Large intestine (tissue), 3 donors: ENCODE measurements around the gene HP1BP3. TPM values are rescaled to one million over a fixed set of nuclear protein-coding genes. Genes with fewer than 3 reads are reported as not detected.

Experiments used
- DNase-seq, 2 donors: peaks; one replicate each; pipeline versions ENCODE4 v3.0.0 to v3.0.0-alpha.2; 2013
- H3K27ac ChIP-seq: one replicate; pipeline ENCODE4 v1.5.1; 2013; ENCODE audit warnings: low read length
- H3K27me3 ChIP-seq: 2 replicates; pipeline ENCODE4 v1.6.1; 2013; ENCODE audit warnings: low read length; ENCODE audit not compliant: control insufficient read depth, insufficient read depth
- H3K36me3 ChIP-seq: 2 replicates; pipeline ENCODE4 v1.6.1; 2013; ENCODE audit warnings: low read length; ENCODE audit not compliant: control insufficient read depth, insufficient read depth
- H3K4me1 ChIP-seq: one replicate; pipeline ENCODE4 v1.6.1; 2013; ENCODE audit warnings: low read length; ENCODE audit not compliant: control insufficient read depth, insufficient read depth
- H3K4me3 ChIP-seq: one replicate; pipeline ENCODE4 v1.5.1; 2013; ENCODE audit warnings: low read length
- H3K9me3 ChIP-seq: one replicate; pipeline ENCODE4 v1.6.1; 2013; ENCODE audit warnings: mild to moderate bottlenecking, low read depth, low read length, moderate library complexity; ENCODE audit not compliant: control insufficient read depth
- WGBS: methylation state at CpG from one replicate; pipeline ENCODE4 v1.1.5; 2013; ENCODE audit warnings: low lambda C conversion rate; ENCODE audit not compliant: insufficient coverage; 5-methylcytosine and 5-hydroxymethylcytosine counted together
- polyA plus RNA-seq: library from polyadenylated mRNA; unstranded; fragments of 120-200 nt; gene quantifications from one replicate; pipeline ENCODE4 v1.2.1, GENCODE V29; 2013

Gene HP1BP3
- polyA plus RNA-seq, 1 donor, result 247 TPM

DNA sequence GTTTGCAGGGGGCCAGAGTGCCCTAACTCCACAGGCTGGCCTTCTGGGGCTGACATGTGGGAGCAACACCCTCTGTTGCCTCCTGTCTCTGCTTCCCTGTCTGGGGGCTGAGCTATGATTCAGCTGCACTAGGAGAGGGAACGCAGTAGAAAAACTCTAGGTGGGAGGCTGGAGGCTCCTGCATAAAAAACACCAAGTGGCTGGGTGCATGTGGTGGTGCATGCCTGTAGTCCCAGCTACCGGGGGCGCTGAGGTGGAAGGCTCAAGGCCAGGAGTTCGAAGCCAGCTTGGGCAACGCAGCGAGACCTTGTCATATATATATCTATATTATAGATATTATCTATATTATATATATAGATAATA lies 74.9 kb downstream of the HP1BP3 start:
- Histone ChIP-seq H3K4me1 (no peaks in the 10 kb centered on the region), H3K9me3 (no peaks in the 10 kb centered on the region), H3K27me3 (peaks cover 13% of the 10 kb centered on the region), H3K4me3 (no peak overlapping the region), H3K27ac (no peak overlapping the region), H3K36me3 (no peaks in the 10 kb centered on the region)
- WGBS, result no CpG with 5 or more reads among the region's 6 CpGs
- no peak for DNase-seq

DNA sequence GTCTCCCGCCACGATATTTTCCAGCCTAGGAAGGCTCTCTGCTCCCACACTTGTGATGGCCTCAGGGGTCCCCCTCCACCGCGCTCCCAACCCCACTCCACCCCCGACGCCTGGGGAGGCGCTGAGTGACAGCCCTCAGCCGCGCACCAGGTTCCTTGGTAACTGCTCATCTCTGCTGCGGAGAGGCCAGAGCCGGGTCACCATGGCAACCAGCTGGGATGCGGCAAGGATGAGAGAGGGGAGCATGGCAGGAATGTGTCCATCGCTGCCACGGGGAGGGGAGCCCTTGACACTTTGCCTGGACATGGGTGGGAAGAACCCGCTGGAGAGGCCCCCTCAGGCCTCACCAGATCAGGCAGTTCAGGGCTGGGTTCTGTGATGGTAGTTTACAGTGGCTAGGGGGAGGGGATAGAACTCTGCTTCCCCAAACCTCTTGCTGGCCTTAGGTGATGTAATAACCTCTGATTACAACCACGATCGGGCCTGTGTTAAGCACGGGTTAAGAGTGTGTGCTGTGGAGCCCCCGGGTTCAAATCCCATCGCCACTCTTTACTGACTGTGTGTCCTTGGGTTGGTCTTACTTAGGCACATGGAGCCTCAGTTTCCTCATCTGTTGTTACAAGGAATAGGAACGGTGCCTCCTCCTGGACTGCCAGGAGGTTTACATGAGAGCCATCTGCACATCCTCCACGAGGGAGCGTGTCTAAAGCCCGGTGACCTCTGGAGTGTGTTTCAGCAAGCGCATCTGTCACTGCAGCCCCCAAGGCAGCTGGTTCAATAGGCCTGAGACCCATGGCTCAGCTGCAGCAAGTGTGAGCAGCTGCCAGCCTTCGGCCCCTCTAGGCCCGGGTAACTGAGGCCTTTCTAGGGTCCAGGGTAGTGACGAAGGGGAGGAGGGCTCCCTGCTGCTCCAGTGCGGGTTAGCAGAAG lies 75.6 kb downstream of the HP1BP3 start:
- Histone ChIP-seq H3K27ac (no peak overlapping the region), H3K27me3 (peaks cover 6% of the 10 kb centered on the region), H3K9me3 (no peaks in the 10 kb centered on the region), H3K4me3 (no peak overlapping the region), H3K36me3 (no peaks in the 10 kb centered on the region), H3K4me1 (no peaks in the 10 kb centered on the region)
- WGBS, result no CpG with 5 or more reads among the region's 29 CpGs
- no peak for DNase-seq

DNA sequence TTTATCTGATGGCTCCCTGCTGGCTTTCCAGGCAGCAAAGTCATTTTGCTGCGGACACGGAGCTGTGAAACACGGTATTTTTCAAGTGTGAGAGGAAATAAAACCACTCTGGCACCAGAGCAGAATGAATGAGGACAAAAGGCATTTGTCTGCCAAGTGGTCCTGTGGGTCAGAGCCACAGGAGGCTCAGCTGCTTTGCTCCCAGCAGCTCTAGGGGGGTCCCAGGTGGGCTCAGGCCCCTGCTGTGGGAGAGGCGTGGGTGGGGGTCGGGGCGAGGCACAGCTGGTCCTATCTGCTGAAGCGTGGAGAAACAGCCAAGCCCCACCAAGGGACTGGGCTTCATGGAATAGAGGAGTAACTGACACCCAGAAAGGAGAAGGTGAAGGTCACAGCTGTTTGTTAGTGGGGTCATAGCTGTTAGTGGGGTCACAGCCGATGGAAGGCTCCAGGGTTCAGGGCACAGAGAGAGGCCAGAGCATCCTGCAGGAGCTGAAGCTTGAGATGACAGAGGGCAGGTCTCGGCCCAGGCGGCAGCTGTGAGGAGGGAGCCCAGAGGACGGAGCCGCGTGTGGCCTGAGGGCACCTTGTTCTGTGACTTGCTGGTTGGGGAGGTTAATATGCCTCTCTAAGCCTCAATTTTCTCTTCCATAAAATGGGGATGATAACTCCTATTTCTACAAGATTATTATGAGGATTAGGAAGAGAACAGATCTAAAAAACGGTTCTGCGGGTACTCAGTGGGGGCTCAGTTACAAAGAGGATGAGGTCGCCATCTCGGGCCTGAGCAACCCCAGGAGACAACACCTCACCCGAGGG lies 76.4 kb downstream of the HP1BP3 start:
- DNase-seq, result no peak
- H3K36me3 ChIP-seq, result no peaks in the 10 kb centered on the region
- H3K9me3 ChIP-seq, result no peaks in the 10 kb centered on the region
- no CpG with 5 or more reads among the region's 18 CpGs for WGBS
- H3K4me1 ChIP-seq, result no peaks in the 10 kb centered on the region
- H3K27me3 ChIP-seq, result no peaks in the 10 kb centered on the region
- no peak overlapping the region for H3K27ac ChIP-seq
- no peak overlapping the region for H3K4me3 ChIP-seq

DNA sequence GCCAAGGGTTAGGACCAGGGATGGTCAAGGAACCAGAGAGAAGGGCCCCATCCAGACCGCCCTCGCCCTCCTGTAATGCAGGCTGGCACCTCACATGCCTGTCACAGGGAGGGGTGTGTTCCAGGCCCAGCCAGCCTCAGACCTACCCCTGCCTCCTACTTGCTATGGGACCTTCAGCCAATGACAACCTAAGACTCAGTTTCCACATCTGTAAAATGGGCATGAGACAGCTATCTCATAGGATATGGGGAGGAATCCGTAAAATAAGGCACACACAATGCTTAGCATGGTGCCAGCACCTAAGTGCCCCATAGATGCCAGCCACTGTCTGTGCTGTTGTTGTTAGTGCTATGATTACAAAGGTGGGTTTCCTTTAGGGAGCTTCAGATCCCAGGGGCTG lies 77.2 kb downstream of the HP1BP3 start:
- no peak for DNase-seq
- Histone ChIP-seq H3K4me1 (no peaks in the 10 kb centered on the region), H3K4me3 (no peak overlapping the region), H3K9me3 (no peaks in the 10 kb centered on the region), H3K36me3 (no peaks in the 10 kb centered on the region), H3K27me3 (no peaks in the 10 kb centered on the region), H3K27ac (no peak overlapping the region)
- no CpG with 5 or more reads among the region's 3 CpGs for WGBS

DNA sequence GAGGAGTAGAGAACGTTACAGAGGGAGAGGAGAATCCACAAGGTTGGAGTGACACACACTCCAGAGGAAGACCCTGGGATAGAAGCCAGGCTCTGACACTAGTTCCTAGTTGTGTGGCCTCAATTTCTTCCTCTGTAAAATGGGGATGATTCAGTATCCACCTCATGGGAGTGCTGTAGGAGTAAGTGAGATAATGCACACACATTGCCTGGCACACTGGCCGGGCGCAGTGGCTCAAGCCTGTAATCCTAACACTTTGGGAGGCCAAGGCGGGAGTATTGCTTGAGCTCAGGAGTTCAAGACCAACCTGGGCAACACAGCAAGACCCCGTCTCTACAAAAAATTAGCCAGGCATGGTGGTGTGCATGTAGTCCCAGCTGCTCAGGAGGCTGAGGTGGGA lies 78.2 kb downstream of the HP1BP3 start:
- Histone ChIP-seq H3K27ac (no peak overlapping the region), H3K4me1 (no peaks in the 10 kb centered on the region), H3K4me3 (no peak overlapping the region), H3K9me3 (no peaks in the 10 kb centered on the region), H3K36me3 (no peaks in the 10 kb centered on the region), H3K27me3 (no peaks in the 10 kb centered on the region)
- no peak for DNase-seq
- WGBS, result 86% methylated on average over 1 of the region's 5 CpGs

DNA sequence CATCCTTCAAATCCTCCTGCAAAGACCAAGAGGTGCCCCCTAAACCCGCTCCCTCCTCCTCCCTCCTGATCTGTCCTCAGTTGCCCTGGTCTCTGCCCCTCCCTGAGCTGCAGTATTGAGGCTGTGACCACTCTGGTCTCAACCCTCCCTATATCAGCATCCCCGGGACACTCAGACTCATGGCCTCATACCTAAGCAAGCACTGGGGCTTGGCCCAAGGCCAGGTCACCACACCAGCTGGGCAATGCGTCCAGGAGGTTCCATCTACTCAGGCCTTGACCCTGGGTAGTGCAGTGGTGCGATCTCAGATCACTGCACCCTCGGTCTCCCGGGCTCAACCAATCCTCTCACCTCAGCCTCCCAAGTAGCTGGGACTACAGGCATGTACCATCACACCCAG lies 79.0 kb downstream of the HP1BP3 start:
- no peak for DNase-seq
- no peaks in the 10 kb centered on the region for H3K9me3 ChIP-seq
- H3K4me1 ChIP-seq, result no peaks in the 10 kb centered on the region
- no peaks in the 10 kb centered on the region for H3K36me3 ChIP-seq
- no peak overlapping the region for H3K27ac ChIP-seq
- H3K27me3 ChIP-seq, result no peaks in the 10 kb centered on the region
- H3K4me3 ChIP-seq, result no peak overlapping the region
- WGBS, result no CpG with 5 or more reads among the region's 6 CpGs

DNA sequence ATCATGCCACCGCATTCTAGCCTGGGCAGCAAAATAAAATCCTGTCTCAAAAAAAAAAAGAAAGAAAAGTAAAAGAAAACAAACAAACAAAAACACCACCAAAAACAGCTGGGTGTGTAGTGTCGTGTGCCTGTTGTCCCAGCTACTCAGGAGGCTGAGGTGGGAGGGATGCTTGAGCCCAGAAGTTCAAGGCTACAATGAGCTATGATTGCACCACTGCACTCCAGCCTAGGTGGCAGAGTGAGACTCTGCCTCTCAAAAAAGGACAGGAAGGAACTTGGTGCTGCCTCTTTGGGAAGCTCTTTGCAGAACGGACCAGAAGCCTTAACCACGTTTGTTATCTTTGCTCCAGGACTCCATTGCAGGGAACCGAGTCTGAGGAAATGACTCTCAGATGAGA lies 80.3 kb downstream of the HP1BP3 start:
- no peaks in the 10 kb centered on the region for H3K9me3 ChIP-seq
- H3K4me3 ChIP-seq, result no peak overlapping the region
- no CpG with 5 or more reads among the region's 5 CpGs for WGBS
- H3K27me3 ChIP-seq, result no peaks in the 10 kb centered on the region
- no peaks in the 10 kb centered on the region for H3K36me3 ChIP-seq
- DNase-seq, result no peak
- peaks cover 2% of the 10 kb centered on the region for H3K4me1 ChIP-seq
- H3K27ac ChIP-seq, result no peak overlapping the region

DNA sequence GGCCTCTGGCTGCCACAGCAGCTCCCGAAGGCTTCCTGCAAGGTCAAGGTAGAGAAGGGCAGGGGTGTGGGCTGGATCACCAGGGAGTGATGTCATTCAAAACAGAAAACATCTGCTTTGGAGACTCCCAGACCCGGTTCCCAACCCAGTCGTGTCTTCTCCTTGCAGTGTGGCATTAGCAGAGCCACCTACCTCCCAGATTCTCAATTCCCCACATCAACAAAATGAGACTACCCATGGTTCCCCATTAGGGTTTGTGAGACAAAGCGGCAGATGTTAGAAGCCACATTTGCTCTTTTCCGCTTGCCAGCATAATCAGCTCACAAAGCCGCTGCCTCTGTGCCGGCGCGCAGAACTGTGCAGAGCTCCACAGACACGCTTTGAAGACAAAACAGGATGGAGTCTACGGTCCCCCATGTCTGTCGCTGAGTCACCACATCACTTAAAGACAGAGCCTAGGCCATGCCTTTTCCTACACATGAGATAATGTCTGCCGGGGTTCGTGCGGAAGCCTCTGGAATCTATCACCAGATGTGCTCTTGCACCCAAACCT lies 81.8 kb downstream of the HP1BP3 start:
- Histone ChIP-seq H3K9me3 (no peaks in the 10 kb centered on the region), H3K27ac (no peak overlapping the region), H3K27me3 (no peaks in the 10 kb centered on the region), H3K4me3 (no peak overlapping the region), H3K4me1 (peaks cover 4% of the 10 kb centered on the region), H3K36me3 (no peaks in the 10 kb centered on the region)
- 100% methylated on average over 2 of the region's 15 CpGs for WGBS
- DNase-seq, result no peak

DNA sequence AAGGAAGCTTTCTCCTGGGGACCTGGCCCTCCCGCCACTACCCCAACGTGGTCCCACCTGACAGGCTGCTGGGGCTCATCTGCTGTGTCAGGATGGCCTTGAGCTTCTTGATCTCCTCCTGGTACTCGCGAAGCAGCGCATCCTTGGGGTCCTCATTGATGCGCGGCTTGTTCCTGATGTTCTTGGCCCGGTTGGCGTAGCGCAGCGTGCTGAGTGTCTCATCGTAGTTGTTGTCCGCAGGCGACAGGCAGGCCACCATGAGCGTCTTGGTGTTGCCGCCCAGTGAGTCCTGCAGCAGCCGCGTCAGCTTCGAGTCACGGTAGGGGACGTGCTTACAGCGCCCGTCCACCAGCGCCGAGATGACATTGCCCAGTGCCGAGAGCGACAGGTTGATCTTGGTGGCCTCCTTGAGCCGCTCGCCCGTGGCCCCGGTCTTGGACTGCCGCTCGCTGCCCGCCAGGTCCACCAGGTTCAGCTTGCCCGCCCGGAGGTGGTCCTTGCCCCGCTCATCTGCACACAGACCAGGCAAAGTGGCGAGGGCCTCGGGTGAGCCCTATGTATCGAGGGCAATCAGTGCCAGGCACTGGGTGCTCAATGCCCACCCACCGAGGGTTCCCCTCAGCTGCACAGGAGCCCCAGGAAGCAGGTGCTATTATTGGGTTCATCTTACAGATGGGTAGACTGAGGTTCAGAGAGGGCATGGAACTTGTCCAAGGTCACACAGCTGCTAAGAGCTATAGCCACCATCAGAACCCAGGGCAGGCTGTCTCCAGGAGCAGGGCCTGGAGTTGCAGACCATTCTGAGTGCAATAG lies 82.5 kb downstream of the HP1BP3 start:
- peaks cover 4% of the 10 kb centered on the region for H3K4me1 ChIP-seq
- no peaks in the 10 kb centered on the region for H3K36me3 ChIP-seq
- no CpG with 5 or more reads among the region's 41 CpGs for WGBS
- no peaks in the 10 kb centered on the region for H3K27me3 ChIP-seq
- DNase-seq, result no peak
- H3K27ac ChIP-seq, result no peak overlapping the region
- no peak overlapping the region for H3K4me3 ChIP-seq
- no peaks in the 10 kb centered on the region for H3K9me3 ChIP-seq
